Activated naive CD4-positive, alpha-beta T cell treated with anti-CD3 and anti-CD28 coated beads, Interleukin-2, amount 50 U/mL, for 16 hours (primary cell): ENCODE results near the gene RHOU.
A peak's percentile ranks its signal among the peaks of the same experiment; 100 is the strongest.
"Not testable (repeated sequence)": the region's sequence is repeated elsewhere in the genome, so short reads cannot be mapped to it uniquely, and the experiment has no call there.

Experiments used
- DNase-seq: peaks from one replicate; pipeline ENCODE4 v3.0.0-alpha.2; 2020

Gene RHOU

GRCh38 chr1:228734881-228735801 lies at the start of gene RHOU:
RHOU (plus strand) TSS chr1:228735479; CDS start chr1:228735743, 264 bp downstream.
- DNase-seq: peak; percentile 73

DNA sequence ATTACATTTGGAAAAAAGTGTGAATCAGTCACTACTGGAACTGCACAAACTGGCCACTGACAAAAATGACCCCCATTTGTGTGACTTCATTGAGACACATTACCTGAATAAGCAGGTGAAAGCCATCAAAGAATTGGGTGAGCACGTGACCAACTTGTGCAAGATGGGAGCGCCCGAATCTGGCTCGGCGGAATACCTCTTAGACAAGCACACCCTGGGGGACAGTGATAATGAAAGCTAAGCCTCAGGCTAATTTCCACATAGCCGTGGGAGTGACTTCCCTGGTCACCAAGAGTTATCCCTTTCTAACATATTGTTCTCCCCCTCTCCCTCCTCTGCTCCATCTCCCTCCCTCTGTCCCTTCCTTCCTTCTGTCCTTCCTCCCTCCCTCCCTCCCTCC lies 47.7 kb upstream of the RHOU start:
- no peak for DNase-seq

DNA sequence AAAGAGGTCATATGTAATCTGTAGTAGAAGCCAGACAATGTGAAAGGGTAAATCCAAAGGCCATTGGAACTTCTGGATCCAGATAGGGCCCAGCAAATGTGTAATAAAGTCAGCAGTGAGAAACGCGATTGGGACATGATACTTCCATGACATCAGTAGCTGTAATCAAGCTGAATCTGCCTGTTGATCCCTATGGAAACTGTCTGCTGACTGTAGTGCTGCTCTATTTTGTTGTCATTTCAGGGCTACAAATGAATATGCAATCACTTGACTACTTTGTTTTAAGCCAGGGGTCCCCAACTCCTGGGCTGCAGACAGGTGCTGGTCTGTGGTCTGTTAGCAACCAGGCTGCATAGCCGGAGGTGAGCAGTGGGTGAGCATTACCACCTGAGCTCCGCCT lies 46.0 kb upstream of the RHOU start:
- DNase-seq: no peak

GRCh38 chr1:228691211-228691610 lies 44.1 kb upstream of the RHOU start:
- DNase-seq: no peak

DNA sequence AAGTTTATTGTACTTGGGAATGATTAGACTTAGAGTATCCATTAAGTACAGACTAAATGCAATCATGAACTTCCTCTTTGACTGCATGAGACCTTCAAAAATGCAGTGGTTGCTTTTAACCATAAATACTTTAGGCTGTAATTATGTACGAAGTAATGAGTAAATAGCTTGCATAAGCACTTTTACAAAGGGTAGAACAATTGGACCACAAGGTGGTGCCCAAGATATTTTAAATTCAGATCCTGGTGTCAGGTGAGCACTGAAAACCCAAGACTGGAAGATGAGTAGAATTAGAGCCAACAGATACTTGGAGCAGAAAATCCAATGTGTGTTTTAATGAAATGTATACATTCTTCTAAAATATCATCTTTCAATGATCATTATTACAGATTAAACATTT lies 43.4 kb upstream of the RHOU start:
- no peak for DNase-seq

GRCh38 chr1:228694447-228694846 lies 40.8 kb upstream of the RHOU start:
- not testable (repeated sequence) for DNase-seq

DNA sequence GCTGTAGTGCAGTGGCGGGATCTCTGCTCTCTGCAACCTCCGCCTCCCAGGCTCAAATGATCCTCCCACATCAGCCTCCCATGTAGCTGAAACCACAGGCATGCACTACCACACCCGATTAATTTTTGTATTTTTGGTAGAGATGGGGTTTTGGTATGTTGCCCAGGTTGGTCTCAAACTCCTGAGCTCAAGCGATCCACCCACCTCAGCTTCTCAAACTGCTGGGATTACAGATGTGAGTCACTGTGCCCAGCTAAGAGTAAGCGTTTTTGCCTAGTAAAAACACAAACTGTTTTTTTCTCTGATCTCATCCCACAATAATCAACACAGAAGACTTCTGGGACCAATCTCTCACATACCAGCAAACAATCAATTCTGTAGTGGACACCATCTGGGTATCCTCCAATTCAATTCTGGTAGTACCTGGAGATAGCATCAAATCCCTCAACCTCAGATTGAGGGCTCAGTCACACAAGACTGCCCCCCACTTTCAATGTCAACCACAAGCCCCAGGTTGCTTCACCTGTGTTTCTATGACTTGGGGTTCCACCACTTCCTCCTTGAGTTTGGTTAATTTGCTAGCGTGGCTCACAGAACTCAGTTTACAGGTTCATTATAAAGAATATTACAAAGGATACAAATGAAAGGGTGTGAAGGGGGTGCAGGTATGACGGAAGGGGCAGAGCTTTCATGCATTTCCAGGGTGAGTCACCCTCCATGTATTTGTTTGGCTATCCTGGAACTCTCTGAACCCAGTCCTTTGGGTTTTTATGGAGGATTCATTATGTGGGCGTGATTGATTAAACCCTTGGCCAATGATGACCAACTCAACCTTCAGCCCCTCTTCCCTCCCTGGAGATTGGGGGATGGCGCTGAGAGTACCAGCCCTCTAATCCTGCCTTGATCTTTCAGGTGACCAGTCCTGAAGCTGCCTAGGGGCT lies 40.0 kb upstream of the RHOU start:
- DNase-seq: no peak

DNA sequence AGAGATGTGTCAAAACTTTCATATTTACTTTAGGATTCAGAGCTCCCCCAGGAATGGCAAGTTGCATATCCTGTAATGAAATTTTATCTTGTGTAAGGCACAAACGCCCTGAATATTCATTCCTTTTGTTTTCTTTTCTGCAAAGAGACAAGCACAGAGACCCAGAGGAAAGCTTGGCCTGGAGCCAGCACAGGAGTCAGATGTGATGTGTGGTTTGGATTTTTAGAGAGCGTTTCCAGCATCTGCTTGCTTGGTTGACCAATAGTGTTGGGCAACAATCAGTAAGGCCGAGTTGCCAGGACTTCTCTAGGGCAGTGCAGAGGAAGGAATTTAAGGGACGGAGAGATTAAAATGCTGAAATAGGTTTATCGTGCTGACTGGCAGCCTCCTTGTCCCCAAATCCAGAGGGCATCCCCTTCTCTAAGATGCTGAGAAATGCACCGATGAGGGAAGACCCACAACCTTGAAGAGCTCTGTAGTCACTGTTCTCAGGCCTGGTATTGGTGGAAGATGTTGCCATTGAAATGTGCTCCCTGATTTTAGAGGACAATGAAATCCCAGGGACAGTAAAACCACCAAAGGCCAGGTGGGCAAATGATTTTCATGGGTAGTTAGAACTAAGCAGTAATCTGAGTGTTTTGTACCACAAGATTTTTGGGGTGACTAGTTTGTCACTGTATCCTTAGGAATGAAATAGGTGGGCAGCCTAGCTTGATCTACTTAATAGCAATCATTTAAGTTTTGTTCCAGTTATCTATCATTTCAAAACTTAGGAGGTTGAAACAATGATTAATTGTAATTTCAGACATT lies 37.9 kb upstream of the RHOU start:
- no peak for DNase-seq

GRCh38 chr1:228698017-228698329 lies 37.3 kb upstream of the RHOU start:
- DNase-seq: no peak

DNA sequence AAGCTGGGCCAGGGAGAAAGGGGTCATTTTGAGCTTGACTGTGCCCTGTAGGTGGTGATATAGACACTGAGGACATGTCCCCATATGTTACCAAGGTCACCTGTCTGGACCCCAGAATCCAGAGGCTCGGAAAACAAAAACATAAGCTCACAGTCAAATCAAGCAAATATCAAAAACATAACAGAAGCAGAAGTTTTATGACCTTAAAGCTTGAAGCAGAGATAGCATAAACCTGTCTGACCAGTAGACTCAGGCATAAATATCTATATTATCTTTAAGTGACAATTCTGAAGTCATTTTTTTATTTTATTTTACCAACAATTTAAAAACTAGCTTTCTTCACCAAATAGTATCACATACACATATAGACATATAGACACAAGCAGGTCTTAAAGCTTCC lies 32.8 kb upstream of the RHOU start:
- DNase-seq: no peak

DNA sequence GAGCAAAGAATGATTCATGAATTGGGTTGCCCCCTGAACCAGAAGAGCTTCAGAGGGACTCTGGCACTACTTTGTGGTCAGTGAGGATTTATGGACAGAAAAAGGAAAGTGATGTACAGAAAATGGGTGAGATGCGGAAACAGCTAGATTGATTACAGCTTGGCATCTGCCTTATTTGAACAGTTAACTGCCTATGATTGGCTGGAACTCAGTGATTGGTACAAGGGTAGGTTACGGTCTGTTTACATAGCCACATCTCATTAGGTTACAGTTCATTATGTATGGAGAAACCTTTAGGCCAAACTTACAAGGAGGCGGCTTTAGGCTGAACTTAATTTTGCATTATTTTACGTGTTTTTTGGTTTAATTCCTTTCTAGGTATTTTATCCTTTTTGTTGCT lies 29.0 kb upstream of the RHOU start:
- DNase-seq: no peak

- DNase-seq: no peak
These were observed 18.2 kb upstream of the RHOU start for GRCh38 chr1:228717081-228717480.

- DNase-seq: no peak
These were observed 13.9 kb upstream of the RHOU start for GRCh38 chr1:228721407-228721806.

- DNase-seq: no peak
These were observed 12.0 kb upstream of the RHOU start for GRCh38 chr1:228723287-228723686.

- no peak for DNase-seq
These were observed 11.4 kb upstream of the RHOU start for GRCh38 chr1:228723921-228724320.

DNA sequence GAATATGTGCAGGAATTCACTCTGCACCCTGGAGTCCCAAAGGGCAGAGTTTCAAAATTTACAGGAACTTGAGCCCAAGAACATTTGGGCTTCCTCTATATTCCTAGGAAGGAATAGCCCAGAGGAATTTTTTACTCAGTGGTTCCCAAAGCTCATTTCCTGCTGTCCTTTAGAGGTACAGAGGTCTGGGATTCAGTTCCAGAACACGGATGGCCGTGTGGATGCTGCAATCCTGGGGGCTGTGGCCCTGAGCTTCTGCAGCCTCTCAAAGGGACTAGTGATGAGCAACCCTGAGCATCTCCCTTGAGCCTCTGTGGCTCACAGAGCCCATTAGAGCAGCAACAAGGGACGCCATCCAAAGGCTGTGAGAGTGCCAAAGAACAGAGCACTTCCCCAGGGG lies 10.1 kb upstream of the RHOU start:
- DNase-seq: no peak

GRCh38 chr1:228727681-228728171 lies 7.6 kb upstream of the RHOU start:
- no peak for DNase-seq

DNA sequence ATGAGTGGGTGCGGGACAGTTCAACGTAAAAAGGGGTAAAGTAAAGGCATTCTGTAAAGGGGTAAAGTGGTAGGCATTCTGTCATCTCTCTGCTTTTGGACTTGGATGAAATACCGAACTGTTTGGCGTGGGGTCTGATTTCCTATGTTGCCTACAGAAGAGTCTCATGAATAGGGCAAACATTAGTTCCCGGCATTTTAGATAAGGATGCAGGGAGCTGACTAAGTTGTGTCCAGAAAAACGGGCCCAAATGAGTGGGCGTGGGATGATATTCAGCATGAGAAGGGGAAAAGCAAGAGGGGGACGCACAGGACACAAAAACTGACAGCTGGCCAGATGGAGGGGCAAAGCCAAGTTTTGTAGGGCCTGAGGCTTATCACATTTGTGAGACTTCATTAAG lies 2.9 kb upstream of the RHOU start:
- no peak for DNase-seq

DNA sequence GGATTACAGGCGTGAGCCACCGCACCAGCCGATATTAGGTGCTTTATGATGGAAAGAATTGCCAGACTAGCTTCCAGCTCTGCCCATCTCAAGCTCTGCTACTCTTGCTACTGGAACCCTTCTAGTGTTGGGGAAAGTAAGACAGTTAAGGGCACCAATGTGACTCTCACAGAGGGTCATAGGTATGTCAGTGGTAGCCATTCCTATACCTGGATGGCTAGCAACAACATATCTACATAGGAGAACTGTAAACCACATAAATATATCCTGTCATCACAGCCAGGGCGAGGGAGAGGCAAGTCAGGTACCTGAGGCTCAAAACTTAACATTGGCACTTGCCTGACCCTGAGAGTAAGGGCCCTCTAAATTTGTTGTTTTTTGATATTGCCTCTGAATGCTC lies 1.7 kb upstream of the RHOU start:
- no peak for DNase-seq

DNA sequence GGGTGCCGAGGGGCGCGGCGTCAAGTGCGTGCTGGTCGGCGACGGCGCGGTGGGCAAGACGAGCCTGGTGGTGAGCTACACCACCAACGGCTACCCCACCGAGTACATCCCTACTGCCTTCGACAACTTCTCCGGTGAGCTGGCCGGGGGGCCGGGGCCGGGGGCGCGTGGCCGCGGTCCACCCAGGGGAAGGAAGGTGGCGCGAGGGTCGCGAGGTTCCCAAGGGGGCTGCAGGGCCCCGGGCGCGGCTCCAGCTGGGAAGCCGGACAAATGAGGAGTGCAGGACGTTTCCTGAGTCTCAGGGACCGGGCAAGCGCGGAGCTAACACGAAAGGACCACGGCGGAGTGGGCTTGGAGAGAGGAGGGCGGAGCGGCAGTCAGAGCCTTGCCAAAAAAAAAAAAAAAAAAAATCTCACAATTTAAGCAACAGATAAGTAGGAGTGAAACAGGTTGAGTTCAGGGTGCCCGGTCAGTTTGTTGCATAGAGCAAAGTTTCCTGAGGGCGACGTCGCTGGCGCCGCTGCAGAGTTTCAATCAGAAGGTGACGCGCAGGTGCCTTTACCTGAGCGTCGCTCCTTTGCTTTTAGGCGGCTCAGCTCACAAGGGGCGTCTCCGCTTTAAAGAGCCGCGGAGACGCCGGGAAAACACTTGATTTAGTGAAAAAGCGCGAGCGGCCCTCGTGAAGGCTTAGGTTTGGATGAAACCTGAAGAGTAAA lies 750 bp downstream of the RHOU start:
- DNase-seq: peak; percentile 22

DNA sequence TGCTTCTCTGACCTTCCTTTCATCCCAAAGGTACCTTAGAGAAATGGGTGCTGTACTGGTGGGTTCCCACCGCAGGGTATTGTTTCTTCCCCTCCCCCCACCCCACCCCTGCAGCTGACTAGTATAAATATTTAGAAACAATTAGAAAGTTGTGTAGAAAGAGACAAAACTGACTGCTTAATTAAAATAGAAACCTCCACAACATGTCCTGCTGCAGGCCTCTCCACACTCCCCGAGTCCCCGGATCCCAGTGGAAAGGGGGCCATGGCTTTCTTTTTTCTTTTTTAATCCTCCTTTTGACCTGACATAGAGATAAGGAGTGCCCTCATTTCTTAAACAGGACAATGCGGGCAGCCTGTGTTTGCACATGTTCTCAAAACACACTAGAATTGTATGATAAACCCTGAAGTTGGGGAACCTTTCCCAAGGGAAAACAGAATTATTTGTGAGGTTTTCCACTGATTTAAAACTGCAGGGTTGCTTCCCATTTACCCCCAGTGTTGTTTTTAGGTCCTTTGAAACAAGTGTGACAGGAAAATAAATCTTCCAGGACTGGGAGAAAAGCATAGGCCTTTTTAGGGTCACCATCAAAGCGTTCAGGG lies 1.7 kb downstream of the RHOU start:
- no peak for DNase-seq

DNA sequence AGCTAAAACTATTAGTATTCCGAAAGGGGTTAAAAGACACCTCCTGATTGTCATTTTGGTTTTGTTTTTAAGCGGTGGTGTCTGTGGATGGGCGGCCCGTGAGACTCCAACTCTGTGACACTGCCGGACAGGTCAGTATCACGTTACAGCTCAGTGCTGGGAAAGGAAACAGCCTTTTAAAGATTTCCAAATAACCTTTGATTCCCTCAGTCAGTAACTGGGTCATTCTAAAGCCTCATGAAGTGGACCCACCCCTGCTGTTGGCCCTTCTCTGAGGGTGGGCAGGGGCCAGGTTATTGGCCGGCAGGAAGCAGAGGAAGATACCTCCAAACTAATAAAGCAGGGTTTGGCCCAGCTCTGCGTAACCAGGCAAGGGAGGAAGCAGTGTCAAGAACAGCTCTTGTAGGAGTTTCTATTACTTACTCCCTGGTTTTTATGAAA lies 2.3 kb downstream of the RHOU start:
- DNase-seq: no peak
